HepG2 (cell line): Measurements from ENCODE around the gene EPB42.

Experiments used
- GPBP1L1 ChIP-seq: sonication (generic); formaldehyde crosslinking; IDR thresholded peaks from 2 replicates; pipeline ENCODE4 v1.5.0; 2020; ENCODE audit warnings: mild to moderate bottlenecking, missing genetic modification reagents
- POLR2A ChIP-seq, 2 experiments: IDR thresholded peaks; 2 replicates each; pipeline ENCODE4 v1.6.1; 2011; ENCODE audit warnings: low read depth in 2 of 2, low read length in 2 of 2, mild to moderate bottlenecking in 1 of 2, moderate library complexity in 1 of 2; ENCODE audit not compliant: insufficient read depth in 1 of 2
- TF ChIP-seq, protein P1 (sequence below): sonication (generic); formaldehyde crosslinking; IDR thresholded peaks from 2 replicates; pipeline ENCODE4 v1.4.0; 2020; ENCODE audit warnings: mild to moderate bottlenecking, missing genetic modification reagents
- TF ChIP-seq, protein P2 (sequence below): sonication (generic); formaldehyde crosslinking; IDR thresholded peaks from 2 replicates; pipeline ENCODE4 v1.4.0; 2020; ENCODE audit warnings: missing genetic modification reagents

DNA sequence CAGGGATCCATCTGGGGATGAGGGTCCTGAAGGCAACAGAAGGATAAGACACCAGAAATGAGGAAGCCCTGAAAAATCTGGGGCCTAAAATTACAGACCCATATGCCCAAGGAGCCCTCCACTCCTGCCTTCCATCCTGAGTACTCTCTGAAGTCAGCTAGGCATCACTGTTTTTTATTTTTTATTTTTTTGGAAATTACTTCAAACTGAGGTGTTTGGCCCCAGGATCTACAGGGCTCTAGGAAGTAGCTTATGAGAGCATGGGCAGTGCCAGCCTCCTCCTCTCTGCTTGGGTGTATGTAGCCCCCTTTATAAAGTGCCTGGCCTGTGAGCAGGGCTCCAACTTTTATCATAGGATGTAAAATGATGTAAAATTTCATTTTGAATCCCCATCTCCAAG, 7.9 kb downstream of the EPB42 start:
- TF ChIP-seq, protein P1, sequence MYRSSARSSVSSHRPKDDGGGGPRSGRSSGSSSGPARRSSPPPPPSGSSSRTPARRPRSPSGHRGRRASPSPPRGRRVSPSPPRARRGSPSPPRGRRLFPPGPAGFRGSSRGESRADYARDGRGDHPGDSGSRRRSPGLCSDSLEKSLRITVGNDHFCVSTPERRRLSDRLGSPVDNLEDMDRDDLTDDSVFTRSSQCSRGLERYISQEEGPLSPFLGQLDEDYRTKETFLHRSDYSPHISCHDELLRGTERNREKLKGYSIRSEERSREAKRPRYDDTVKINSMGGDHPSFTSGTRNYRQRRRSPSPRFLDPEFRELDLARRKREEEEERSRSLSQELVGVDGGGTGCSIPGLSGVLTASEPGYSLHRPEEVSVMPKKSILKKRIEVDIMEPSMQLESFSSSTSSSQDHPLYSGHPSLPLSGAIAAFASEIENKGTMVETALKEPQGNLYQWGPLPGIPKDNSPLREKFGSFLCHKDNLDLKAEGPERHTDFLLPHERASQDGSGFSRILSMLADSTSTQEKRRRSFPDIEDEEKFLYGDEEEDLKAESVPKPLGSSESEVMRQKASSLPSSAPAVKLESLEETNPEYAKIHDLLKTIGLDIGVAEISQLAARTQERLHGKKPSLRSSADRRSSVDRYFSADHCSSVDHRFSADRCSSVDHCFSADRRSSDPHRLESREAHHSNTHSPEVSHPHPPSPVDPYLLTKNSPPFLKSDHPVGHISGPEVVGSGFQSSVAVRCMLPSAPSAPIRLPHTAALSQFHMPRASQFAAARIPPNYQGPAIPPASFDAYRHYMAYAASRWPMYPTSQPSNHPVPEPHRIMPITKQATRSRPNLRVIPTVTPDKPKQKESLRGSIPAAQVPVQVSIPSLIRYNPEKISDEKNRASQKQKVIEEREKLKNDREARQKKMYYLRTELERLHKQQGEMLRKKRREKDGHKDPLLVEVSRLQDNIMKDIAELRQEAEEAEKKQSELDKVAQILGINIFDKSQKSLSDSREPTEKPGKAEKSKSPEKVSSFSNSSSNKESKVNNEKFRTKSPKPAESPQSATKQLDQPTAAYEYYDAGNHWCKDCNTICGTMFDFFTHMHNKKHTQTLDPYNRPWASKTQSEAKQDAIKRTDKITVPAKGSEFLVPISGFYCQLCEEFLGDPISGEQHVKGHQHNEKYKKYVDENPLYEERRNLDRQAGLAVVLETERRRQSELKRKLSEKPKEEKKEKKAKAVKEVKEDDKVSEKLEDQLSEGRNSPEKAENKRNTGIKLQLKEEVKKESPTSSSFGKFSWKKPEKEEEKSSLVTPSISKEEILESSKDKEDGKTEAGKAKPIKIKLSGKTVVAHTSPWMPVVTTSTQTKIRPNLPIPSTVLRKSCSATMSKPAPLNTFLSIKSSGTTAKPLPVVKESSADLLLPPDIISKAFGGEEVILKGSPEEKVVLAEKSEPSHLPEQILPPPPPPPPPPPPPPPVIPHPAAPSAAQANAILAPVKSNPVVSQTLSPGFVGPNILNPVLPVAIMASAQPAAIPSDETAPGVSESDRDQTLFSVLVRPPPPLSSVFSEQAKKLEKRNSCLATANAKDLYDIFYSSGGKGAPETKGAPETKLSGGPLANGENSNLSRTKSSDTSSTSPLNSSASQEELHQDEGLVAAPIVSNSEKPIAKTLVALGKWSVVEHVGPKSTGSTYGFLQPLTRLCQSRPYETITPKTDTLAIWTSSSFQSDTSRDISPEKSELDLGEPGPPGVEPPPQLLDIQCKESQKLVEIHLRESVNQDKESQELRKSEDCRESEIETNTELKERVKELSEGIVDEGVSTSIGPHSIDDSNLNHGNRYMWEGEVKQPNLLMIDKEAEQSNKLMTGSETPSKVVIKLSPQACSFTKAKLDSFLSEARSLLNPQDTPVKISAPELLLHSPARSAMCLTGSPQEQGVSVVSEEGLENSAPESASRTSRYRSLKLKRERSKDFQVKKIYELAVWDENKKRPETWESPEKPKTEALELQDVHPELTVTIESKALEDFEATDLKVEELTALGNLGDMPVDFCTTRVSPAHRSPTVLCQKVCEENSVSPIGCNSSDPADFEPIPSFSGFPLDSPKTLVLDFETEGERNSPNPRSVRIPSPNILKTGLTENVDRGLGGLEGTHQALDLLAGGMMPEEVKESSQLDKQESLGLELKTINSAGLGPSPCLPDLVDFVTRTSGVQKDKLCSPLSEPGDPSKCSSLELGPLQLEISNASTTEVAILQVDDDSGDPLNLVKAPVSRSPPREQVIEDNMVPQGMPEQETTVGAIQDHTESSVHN = no peak
- no peak for TF ChIP-seq GPBP1L1
- TF ChIP-seq POLR2A (IDR thresholded peaks at IDR 0.05; ENCODE audit: insufficient read depth in 1 of 2, low read depth in 2 of 2, low read length in 2 of 2) = no peak
- TF ChIP-seq, protein P2, sequence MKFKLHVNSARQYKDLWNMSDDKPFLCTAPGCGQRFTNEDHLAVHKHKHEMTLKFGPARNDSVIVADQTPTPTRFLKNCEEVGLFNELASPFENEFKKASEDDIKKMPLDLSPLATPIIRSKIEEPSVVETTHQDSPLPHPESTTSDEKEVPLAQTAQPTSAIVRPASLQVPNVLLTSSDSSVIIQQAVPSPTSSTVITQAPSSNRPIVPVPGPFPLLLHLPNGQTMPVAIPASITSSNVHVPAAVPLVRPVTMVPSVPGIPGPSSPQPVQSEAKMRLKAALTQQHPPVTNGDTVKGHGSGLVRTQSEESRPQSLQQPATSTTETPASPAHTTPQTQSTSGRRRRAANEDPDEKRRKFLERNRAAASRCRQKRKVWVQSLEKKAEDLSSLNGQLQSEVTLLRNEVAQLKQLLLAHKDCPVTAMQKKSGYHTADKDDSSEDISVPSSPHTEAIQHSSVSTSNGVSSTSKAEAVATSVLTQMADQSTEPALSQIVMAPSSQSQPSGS (CRISPR knock-in tag) = no peak
